Measurements from ENCODE around the gene PRDM2. TPM values are rescaled to one million over a fixed set of nuclear protein-coding genes. Genes with fewer than 3 reads are reported as not detected.

PRDM2 gene
- polyA plus RNA-seq, 1 donor (not counting 4 experiments of a cell fraction or from before 2014, with no cell fraction given): 13.8 TPM

- DNase-seq (ENCODE audit: low read depth, low spot score) (no peak), FAIRE-seq (no peak)
- no peak overlapping the region for H2AFZ ChIP-seq (ENCODE audit: control insufficient read depth, low read length)
- no peak overlapping the region for H3K4me2 ChIP-seq (ENCODE audit: control insufficient read depth, extremely low read depth, insufficient read depth, low read depth, low read length)
- peaks cover 9% of the 10 kb centered on the region for H3K4me1 ChIP-seq (ENCODE audit: control insufficient read depth, extremely low read depth, insufficient read depth, low read length)
- no peaks in the 10 kb centered on the region for H4K20me1 ChIP-seq (ENCODE audit: control insufficient read depth, extremely low read depth, insufficient read depth, low read length)
- no peaks in the 10 kb centered on the region for H3K9me3 ChIP-seq (ENCODE audit: control insufficient read depth, low read depth, low read length)
- H3K36me3 ChIP-seq (ENCODE audit: control insufficient read depth in 2 of 2, extremely low read depth in 1 of 2, insufficient read depth in 2 of 2, low read length in 2 of 2): peaks cover 0 to 3% of the 10 kb centered on the region in 2 experiments
- dilution Hi-C loops (cut with MboI; ENCODE audit: extremely low pct_ligation_motif_present, low sequenced_read_pairs): no loop called here
- peaks cover 15% of the 10 kb centered on the region for H3K79me2 ChIP-seq (ENCODE audit: control insufficient read depth, insufficient read depth, low read length)
- no peaks in the 10 kb centered on the region for H3K27me3 ChIP-seq (ENCODE audit: control insufficient read depth, extremely low read depth, insufficient read depth, low read length)
- no peak overlapping the region for H3K27ac ChIP-seq (ENCODE audit: control insufficient read depth, insufficient read depth, low read length)
- no peak overlapping the region for H3K4me3 ChIP-seq (ENCODE audit: control insufficient read depth in 2 of 3, extremely low read depth in 1 of 3, insufficient read depth in 2 of 3, low read depth in 1 of 3, low read length in 3 of 3)
- no peaks in the 10 kb centered on the region for H3K9me1 ChIP-seq (ENCODE audit: control insufficient read depth, extremely low read depth, insufficient read depth, low read length)
- no peak for TF ChIP-seq EZH2 (IDR thresholded peaks at IDR 0.05; ENCODE audit: low read length)
- TF ChIP-seq, protein P1, sequence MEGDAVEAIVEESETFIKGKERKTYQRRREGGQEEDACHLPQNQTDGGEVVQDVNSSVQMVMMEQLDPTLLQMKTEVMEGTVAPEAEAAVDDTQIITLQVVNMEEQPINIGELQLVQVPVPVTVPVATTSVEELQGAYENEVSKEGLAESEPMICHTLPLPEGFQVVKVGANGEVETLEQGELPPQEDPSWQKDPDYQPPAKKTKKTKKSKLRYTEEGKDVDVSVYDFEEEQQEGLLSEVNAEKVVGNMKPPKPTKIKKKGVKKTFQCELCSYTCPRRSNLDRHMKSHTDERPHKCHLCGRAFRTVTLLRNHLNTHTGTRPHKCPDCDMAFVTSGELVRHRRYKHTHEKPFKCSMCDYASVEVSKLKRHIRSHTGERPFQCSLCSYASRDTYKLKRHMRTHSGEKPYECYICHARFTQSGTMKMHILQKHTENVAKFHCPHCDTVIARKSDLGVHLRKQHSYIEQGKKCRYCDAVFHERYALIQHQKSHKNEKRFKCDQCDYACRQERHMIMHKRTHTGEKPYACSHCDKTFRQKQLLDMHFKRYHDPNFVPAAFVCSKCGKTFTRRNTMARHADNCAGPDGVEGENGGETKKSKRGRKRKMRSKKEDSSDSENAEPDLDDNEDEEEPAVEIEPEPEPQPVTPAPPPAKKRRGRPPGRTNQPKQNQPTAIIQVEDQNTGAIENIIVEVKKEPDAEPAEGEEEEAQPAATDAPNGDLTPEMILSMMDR (optimal IDR thresholded peaks at IDR 0.05 in 1 of 3, IDR thresholded peaks at IDR 0.05 in 1 of 3, conservative IDR thresholded peaks at IDR 0.05 in 1 of 3; ENCODE audit: extremely low read depth in 1 of 3, insufficient read depth in 2 of 3, low read length in 3 of 3): no peak
- no peak overlapping the region for H3K9ac ChIP-seq (ENCODE audit: control insufficient read depth, extremely low read depth, insufficient read depth, low read length)
Measured at GRCh38 chr1:13722808-13723360, 22.9 kb downstream of the PRDM2 start.

- Histone ChIP-seq H3K9me3 (ENCODE audit: control insufficient read depth, low read depth, low read length) (no peaks in the 10 kb centered on the region), H3K9me1 (ENCODE audit: control insufficient read depth, extremely low read depth, insufficient read depth, low read length) (no peaks in the 10 kb centered on the region), H4K20me1 (ENCODE audit: control insufficient read depth, extremely low read depth, insufficient read depth, low read length) (no peaks in the 10 kb centered on the region), H2AFZ (ENCODE audit: control insufficient read depth, low read length) (no peak overlapping the region), H3K4me2 (ENCODE audit: control insufficient read depth, extremely low read depth, insufficient read depth, low read depth, low read length) (no peak overlapping the region), H3K36me3 (ENCODE audit: control insufficient read depth in 2 of 2, extremely low read depth in 1 of 2, insufficient read depth in 2 of 2, low read length in 2 of 2) (peaks cover 0 to 3% of the 10 kb centered on the region in 2 experiments), H3K27me3 (ENCODE audit: control insufficient read depth, extremely low read depth, insufficient read depth, low read length) (no peaks in the 10 kb centered on the region), H3K9ac (ENCODE audit: control insufficient read depth, extremely low read depth, insufficient read depth, low read length) (no peak overlapping the region), H3K4me3 (ENCODE audit: control insufficient read depth in 2 of 3, extremely low read depth in 1 of 3, insufficient read depth in 2 of 3, low read depth in 1 of 3, low read length in 3 of 3) (no peak overlapping the region), H3K27ac (ENCODE audit: control insufficient read depth, insufficient read depth, low read length) (no peak overlapping the region), H3K79me2 (ENCODE audit: control insufficient read depth, insufficient read depth, low read length) (peaks cover 12% of the 10 kb centered on the region), H3K4me1 (ENCODE audit: control insufficient read depth, extremely low read depth, insufficient read depth, low read length) (peaks cover 9% of the 10 kb centered on the region)
- no peak for DNase-seq (ENCODE audit: low read depth, low spot score)
- dilution Hi-C loops (cut with MboI; ENCODE audit: extremely low pct_ligation_motif_present, low sequenced_read_pairs): no loop called here
- no peak for FAIRE-seq
- no peak for TF ChIP-seq EZH2 (IDR thresholded peaks at IDR 0.05; ENCODE audit: low read length)
- TF ChIP-seq, protein P1 (optimal IDR thresholded peaks at IDR 0.05 in 1 of 3, IDR thresholded peaks at IDR 0.05 in 1 of 3, conservative IDR thresholded peaks at IDR 0.05 in 1 of 3; ENCODE audit: extremely low read depth in 1 of 3, insufficient read depth in 2 of 3, low read length in 3 of 3): no peak
Measured at GRCh38 chr1:13723810-13724209, 23.8 kb downstream of the PRDM2 start.

All from keratinocyte (primary cell).